MM.1S (cell line): ENCODE data around the gene ABCB9.

Experiments
- CTCF ChIP-seq: fragments of 300-600 bp; sonication (generic); IDR thresholded peaks from 2 replicates; pipeline ENCODE4 v1.5.1; 2016; ENCODE audit warnings: antibody characterized with exemption, low read length, mixed read lengths
- EZH2 ChIP-seq: fragments of 300-600 bp; sonication (generic); optimal IDR thresholded peaks from 2 replicates; pipeline ENCODE3; 2017; ENCODE audit warnings: low read depth, mild to moderate bottlenecking, antibody characterized with exemption, low read length, mixed read lengths

- TF ChIP-seq CTCF (no peak), EZH2 (no peak)
These were observed 76.3 kb downstream of the ABCB9 start for GRCh38 chr12:122889761-122890520.
